ENCODE results near the gene TGFB1. TPM values are rescaled to one million over a fixed set of nuclear protein-coding genes. Genes with fewer than 3 reads are reported as not detected.

Gene TGFB1
- total RNA-seq, 2 experiments from 2014 or later, result 406 to 416 TPM

- Histone ChIP-seq H3K27ac (ENCODE audit: low read depth in 1 of 2, low read length in 2 of 2) (no peak overlapping the region), H3K36me3 (ENCODE audit: insufficient read depth, low read length) (peaks cover 3% of the 10 kb centered on the region), H3K4me3 (ENCODE audit: low read length) (no peak overlapping the region), H3K27me3 (ENCODE audit: control insufficient read depth in 1 of 2, insufficient read depth in 2 of 2, low read length in 2 of 2) (no peaks in the 10 kb centered on the region), H3K9me3 (ENCODE audit: control insufficient read depth in 1 of 2, insufficient read depth in 1 of 2, low read length in 2 of 2) (no peaks in the 10 kb centered on the region), H3K4me1 (ENCODE audit: insufficient read depth, low read length) (peaks cover 73% of the 10 kb centered on the region)
- CTCF ChIA-PET, result interaction anchor here (0.7 kb wide), 1 partner anchor 1391 kb away, joined by 3 read pairs; no protein-coding TSS in a partner anchor
- no peaks in the 10 kb centered on the region for H3K27me3 Mint-ChIP-seq
- no peak for DNase-seq
- H3K4me3 Mint-ChIP-seq, result no peak overlapping the region
- no peak for ATAC-seq (ENCODE audit: poor library complexity)
- intact Hi-C loops (cut with DNase I, micrococcal nuclease), result loop anchor here (5.0 to 10.0 kb wide), 3 partner anchors 32 to 1395 kb away; partner anchors contain the start of gene ZNF574 (in 1 of the 2)
- no peak overlapping the region for H3K27ac Mint-ChIP-seq
- POLR2A ChIA-PET, result no interaction called here
- no peak for TF ChIP-seq CTCF (IDR thresholded peaks at IDR 0.05)
- peaks cover 80% of the 10 kb centered on the region for H3K4me1 Mint-ChIP-seq (ENCODE audit: low read depth)
- peaks cover 26% of the 10 kb centered on the region for H3K36me3 Mint-ChIP-seq (ENCODE audit: low read depth)
- no peaks in the 10 kb centered on the region for H3K9me3 Mint-ChIP-seq
These were observed 6.0 kb upstream of the TGFB1 start for GRCh38 chr19:41359741-41360140.

GRCh38 chr19:41357746-41358145, 4.0 kb upstream of the TGFB1 start:
- Histone ChIP-seq H3K27me3 (ENCODE audit: control insufficient read depth in 1 of 2, insufficient read depth in 2 of 2, low read length in 2 of 2) (no peaks in the 10 kb centered on the region), H3K27ac (ENCODE audit: low read depth in 1 of 2, low read length in 2 of 2) (peak overlapping the region; percentile 46 to 58), H3K36me3 (ENCODE audit: insufficient read depth, low read length) (peaks cover 3% of the 10 kb centered on the region), H3K9me3 (ENCODE audit: control insufficient read depth in 1 of 2, insufficient read depth in 1 of 2, low read length in 2 of 2) (no peaks in the 10 kb centered on the region), H3K4me1 (ENCODE audit: insufficient read depth, low read length) (peaks cover 66% of the 10 kb centered on the region), H3K4me3 (ENCODE audit: low read length) (no peak overlapping the region)
- no peaks in the 10 kb centered on the region for H3K27me3 Mint-ChIP-seq
- H3K36me3 Mint-ChIP-seq (ENCODE audit: low read depth), result peaks cover 22% of the 10 kb centered on the region
- no peaks in the 10 kb centered on the region for H3K9me3 Mint-ChIP-seq
- H3K4me1 Mint-ChIP-seq (ENCODE audit: low read depth), result peaks cover 69% of the 10 kb centered on the region
- peak overlapping the region; percentile 93 for H3K27ac Mint-ChIP-seq
- ATAC-seq (ENCODE audit: poor library complexity), result no peak
- no peak for TF ChIP-seq CTCF (IDR thresholded peaks at IDR 0.05)
- H3K4me3 Mint-ChIP-seq, result peak overlapping the region; percentile 79
- intact Hi-C loops (cut with DNase I, micrococcal nuclease), result loop anchor here in 1 of 2 experiments (10.0 kb wide), 1 partner anchor 1393 kb away; no protein-coding TSS in a partner anchor
- ChIA-PET POLR2A (interaction anchor here (0.6 to 1.1 kb wide), 3 partner anchors 20 to 95 kb away, joined by 3 to 11 read pairs (median 3); partner anchors contain the start of gene HNRNPUL1), CTCF (no interaction called here)
- DNase-seq, result no peak

- Mint-ChIP-seq H3K27ac (peak overlapping the region; percentile 93), H3K9me3 (no peaks in the 10 kb centered on the region), H3K27me3 (no peaks in the 10 kb centered on the region), H3K4me1 (ENCODE audit: low read depth) (peaks cover 66% of the 10 kb centered on the region), H3K4me3 (peak overlapping the region; percentile 78), H3K36me3 (ENCODE audit: low read depth) (peaks cover 21% of the 10 kb centered on the region)
- Histone ChIP-seq H3K27me3 (ENCODE audit: control insufficient read depth in 1 of 2, insufficient read depth in 2 of 2, low read length in 2 of 2) (no peaks in the 10 kb centered on the region), H3K27ac (ENCODE audit: low read depth in 1 of 2, low read length in 2 of 2) (peak overlapping the region; percentile 58 to 69), H3K9me3 (ENCODE audit: control insufficient read depth in 1 of 2, insufficient read depth in 1 of 2, low read length in 2 of 2) (no peaks in the 10 kb centered on the region), H3K36me3 (ENCODE audit: insufficient read depth, low read length) (peaks cover 3% of the 10 kb centered on the region), H3K4me1 (ENCODE audit: insufficient read depth, low read length) (peaks cover 61% of the 10 kb centered on the region), H3K4me3 (ENCODE audit: low read length) (peak overlapping the region; percentile 18)
- ATAC-seq (ENCODE audit: poor library complexity), result no peak
- ChIA-PET CTCF (no interaction called here), POLR2A (interaction anchor here (1.0 to 1.4 kb wide), 4 partner anchors 30 to 607 kb away, joined by 3 to 11 read pairs (median 3); partner anchors contain the start of genes ACTMAP, CCDC97 and HNRNPUL1)
- TF ChIP-seq CTCF (IDR thresholded peaks at IDR 0.05), result no peak
- intact Hi-C loops (cut with DNase I, micrococcal nuclease), result loop anchor here in 1 of 2 experiments (10.0 kb wide), 1 partner anchor 1392 kb away; no protein-coding TSS in a partner anchor
- peak in 5 of 14 experiments; percentile 51 to 63 (median 53) for DNase-seq
These were observed 3.4 kb upstream of the TGFB1 start for GRCh38 chr19:41356984-41357739.
